Fibroblast of pulmonary artery (primary cell): ENCODE measurements around the gene TINCR.

ENCODE experiments used
- DNase-seq: peaks from one replicate; pipeline ENCODE4 v3.0.0-alpha.2; 2010; ENCODE audit warnings: low read depth
- H3K4me3 ChIP-seq: replicated peaks from 2 replicates; pipeline ENCODE4 v1.5.1; 2011; ENCODE audit warnings: low read depth, mild to moderate bottlenecking, control low read depth, low read length, moderate library complexity
- CTCF ChIP-seq: IDR thresholded peaks from 2 replicates; pipeline ENCODE4 v1.5.1; 2011; ENCODE audit warnings: mild to moderate bottlenecking, control low read depth, low read length, inconsistent platforms; ENCODE audit errors: missing control alignments

Gene TINCR

DNA sequence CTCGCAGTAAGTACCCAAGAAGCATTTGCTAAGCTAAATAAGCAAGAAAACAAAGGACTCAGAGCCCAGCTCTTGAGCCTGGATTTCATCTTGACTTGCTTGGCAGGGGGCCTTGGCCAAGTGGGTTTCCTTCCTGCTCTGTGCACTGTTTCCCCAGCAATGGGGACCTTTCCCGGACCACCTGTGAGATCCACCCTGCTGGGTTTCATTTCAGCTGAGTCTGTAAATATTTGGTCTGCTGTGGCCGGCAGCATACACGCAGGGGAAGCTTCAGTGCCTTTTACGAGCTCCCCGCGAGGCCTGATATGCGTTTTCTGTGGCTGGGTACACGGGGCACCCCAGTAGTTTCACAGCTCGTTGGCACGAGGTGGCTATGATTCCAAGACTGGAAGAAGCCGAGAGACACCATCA lies 12.4 kb upstream of the TINCR start:
- DNase-seq: no peak
- no peak overlapping the region for H3K4me3 ChIP-seq
- TF ChIP-seq CTCF: no peak

DNA sequence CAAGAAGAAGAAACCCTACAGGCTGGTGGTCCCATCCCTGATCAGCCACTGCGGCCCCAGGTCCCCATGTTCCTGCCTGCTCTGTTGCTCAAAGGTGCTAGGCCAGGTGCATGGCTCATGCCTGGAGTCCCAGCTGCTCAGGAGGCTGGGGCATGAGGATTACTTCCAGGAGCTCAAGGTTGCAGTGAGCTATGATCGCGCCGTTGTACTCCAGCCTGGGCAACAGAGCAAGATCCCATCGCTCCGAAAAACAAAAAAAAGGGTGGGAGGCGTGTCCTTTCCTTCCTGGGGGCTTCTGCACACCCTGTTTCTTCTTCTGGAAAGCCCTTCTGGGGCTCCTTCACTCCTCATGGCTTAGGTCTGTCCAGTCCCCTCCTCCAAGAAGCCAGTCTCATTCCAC lies 11.9 kb upstream of the TINCR start:
- DNase-seq: no peak
- no peak overlapping the region for H3K4me3 ChIP-seq
- no peak for TF ChIP-seq CTCF

DNA sequence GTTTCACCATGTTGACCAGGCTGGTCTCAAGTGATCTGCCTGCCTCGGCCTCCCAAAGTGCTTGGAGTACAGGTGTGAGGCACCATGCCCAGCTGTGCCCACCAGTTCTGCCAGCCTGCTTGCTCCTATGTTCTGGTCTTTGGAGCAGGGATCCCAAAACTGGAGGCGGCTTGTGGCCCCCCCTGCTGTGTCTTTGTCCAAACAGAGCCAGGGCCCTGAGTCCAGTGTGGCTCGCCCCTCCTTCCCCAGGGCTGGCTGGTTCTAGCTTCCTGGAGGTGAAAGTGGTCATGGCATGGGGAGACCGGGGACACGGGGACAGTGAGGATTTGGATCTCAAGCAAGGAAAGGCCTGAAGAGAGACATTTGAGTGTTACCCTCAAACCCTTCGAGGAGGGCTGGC lies 11.5 kb upstream of the TINCR start:
- no peak for TF ChIP-seq CTCF
- H3K4me3 ChIP-seq: no peak overlapping the region
- no peak for DNase-seq

- peak; percentile 55 for DNase-seq
- TF ChIP-seq CTCF: peak; percentile 77
- no peak overlapping the region for H3K4me3 ChIP-seq
Observed at GRCh38 chr19:5578097-5578846, 10.5 kb upstream of the TINCR start.

DNA sequence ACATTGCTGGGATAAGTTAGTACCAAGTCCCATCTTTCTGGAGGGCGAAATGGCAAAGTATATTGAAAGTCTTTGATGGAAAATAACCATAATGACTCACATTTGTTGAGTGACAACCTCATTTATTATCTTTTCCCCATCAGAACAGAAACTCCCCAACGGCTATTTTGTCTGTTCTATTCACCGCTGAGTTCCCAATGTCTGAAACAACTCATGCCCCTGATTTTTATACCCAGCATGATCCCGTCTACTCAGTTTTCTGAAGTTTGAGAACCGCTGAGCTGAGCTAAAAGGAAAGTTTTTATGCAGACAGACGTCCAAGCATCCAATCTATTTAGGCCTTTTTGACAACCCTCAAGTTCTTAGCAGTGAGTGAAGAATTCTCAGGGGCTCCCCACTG lies 7.8 kb upstream of the TINCR start:
- no peak for DNase-seq
- H3K4me3 ChIP-seq: no peak overlapping the region

DNA sequence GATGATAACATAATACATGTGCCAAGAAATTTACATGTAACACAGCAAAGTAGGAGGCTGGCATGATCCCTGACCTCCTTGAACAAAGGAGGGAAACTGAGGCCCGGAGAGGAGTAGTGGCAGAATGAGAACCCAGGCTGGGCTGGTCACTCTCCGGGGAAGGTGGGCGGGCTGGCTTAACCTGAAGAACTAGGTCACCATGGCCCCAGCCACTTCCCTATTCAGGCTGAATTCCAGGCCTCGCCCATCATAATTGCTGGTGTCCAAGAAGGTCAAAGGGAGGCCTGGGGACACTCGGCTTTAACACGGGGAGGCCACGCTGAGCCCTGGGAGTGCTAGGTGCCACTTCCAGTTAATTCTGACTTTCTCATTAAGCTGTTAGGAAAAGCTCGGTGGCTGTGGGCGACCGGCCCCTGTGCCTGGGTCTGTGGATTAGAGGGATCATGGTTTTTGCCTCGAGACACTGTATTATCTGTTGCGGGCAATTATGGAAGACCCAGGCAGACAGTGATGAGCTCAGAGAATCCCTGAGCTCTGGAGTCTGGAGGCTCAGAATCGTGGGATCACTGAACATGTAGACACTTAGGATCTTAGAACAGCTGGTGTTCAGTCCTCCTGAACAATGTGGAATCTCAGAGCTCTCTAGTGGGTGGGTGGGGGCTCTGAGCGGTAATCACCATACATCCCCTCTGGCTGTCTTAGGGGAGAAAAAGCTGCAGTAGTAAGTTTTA lies 5.0 kb upstream of the TINCR start:
- DNase-seq: no peak
- H3K4me3 ChIP-seq: no peak overlapping the region
- no peak for TF ChIP-seq CTCF

More for the DNA sequence above, 7.8 kb upstream of the TINCR start:
- TF ChIP-seq CTCF: no peak

- H3K4me3 ChIP-seq: no peak overlapping the region
- no peak for TF ChIP-seq CTCF
- DNase-seq: no peak
Observed at GRCh38 chr19:5571777-5572176, 4.0 kb upstream of the TINCR start.
